Fibroblast of the aortic adventitia (primary cell): ENCODE results near the gene NOB1. TPM values are rescaled to one million over a fixed set of nuclear protein-coding genes. Genes with fewer than 3 reads are reported as not detected.
"Not testable (repeated sequence)": the region's sequence is repeated elsewhere in the genome, so short reads cannot be mapped to it uniquely, and the experiment has no call there.

Source experiments
- DNase-seq: peaks from one replicate; pipeline ENCODE4 v3.0.0-alpha.2; 2010; ENCODE audit warnings: low read depth
- H3K4me3 ChIP-seq: 2 replicates; pipeline ENCODE4 v1.5.1; 2011; ENCODE audit warnings: low read depth, mild to moderate bottlenecking, control low read depth, low read length, moderate library complexity
- CTCF ChIP-seq: IDR thresholded peaks from 2 replicates; pipeline ENCODE4 v1.5.1; 2011; ENCODE audit warnings: mild to moderate bottlenecking, low read length, control low read depth, inconsistent platforms; ENCODE audit not compliant: insufficient read depth
- total RNA-seq: library from RNA; depleted of rRNA; stranded (reverse); fragments of >200 nt; gene quantifications from 2 replicates; pipeline ENCODE4 v1.2.3, GENCODE V29; 2012; ENCODE audit warnings: low replicate concordance

Gene NOB1
- total RNA-seq, 1 donor: 35.8 TPM

- H3K4me3 ChIP-seq: no peak overlapping the region
- TF ChIP-seq CTCF: no peak
- DNase-seq: no peak
These were observed 38.8 kb upstream of the NOB1 start for GRCh38 chr16:69793526-69793925.

- DNase-seq, H3K4me3 ChIP-seq: not testable (repeated sequence)
These were observed 36.7 kb upstream of the NOB1 start for GRCh38 chr16:69791391-69791847.

- no peak for DNase-seq
These were observed 33.2 kb upstream of the NOB1 start for GRCh38 chr16:69787883-69788282.

GRCh38 chr16:69784586-69784985, 29.9 kb upstream of the NOB1 start:
- TF ChIP-seq CTCF: no peak
- DNase-seq: no peak
- H3K4me3 ChIP-seq: no peak overlapping the region

More at GRCh38 chr16:69787883-69788282, 33.2 kb upstream of the NOB1 start:
- TF ChIP-seq CTCF: no peak
- H3K4me3 ChIP-seq: no peak overlapping the region

GRCh38 chr16:69781118-69781517, 26.4 kb upstream of the NOB1 start:
- no peak overlapping the region for H3K4me3 ChIP-seq
- no peak for TF ChIP-seq CTCF
- no peak for DNase-seq

GRCh38 chr16:69779724-69780123, 25.0 kb upstream of the NOB1 start:
- DNase-seq: no peak
- TF ChIP-seq CTCF: no peak
- no peak overlapping the region for H3K4me3 ChIP-seq

- TF ChIP-seq CTCF: no peak
These were observed 20.8 kb upstream of the NOB1 start for GRCh38 chr16:69775563-69775962.

More at GRCh38 chr16:69775563-69775962, 20.8 kb upstream of the NOB1 start:
- H3K4me3 ChIP-seq: no peak overlapping the region
- DNase-seq: no peak
